GM19397 (cell line): Measurements from ENCODE around the gene IQCH.
"Not testable (repeated sequence)": the region's sequence is repeated elsewhere in the genome, so short reads cannot be mapped to it uniquely, and the experiment has no call there.

Experiments used
- ATAC-seq: cut with Tn5 transposase; IDR thresholded peaks from one replicate; pipeline ENCODE4 v1.9.1; 2021; ENCODE audit warnings: mild to moderate bottlenecking, moderate library complexity; ENCODE audit not compliant: unreplicated experiment

Gene IQCH

GRCh38 chr15:67433495-67434099 is 179.0 kb downstream of the IQCH start:
- ATAC-seq, result no peak

- ATAC-seq, result not testable (repeated sequence)
Observed at GRCh38 chr15:67436351-67437250, 182.0 kb downstream of the IQCH start.

- no peak for ATAC-seq
Observed at GRCh38 chr15:67444100-67444499, 189.5 kb downstream of the IQCH start.

GRCh38 chr15:67446449-67446848 is 191.9 kb downstream of the IQCH start:
- ATAC-seq, result no peak

GRCh38 chr15:67448372-67448771 is 193.8 kb downstream of the IQCH start:
- ATAC-seq, result not testable (repeated sequence)

GRCh38 chr15:67453703-67454102 is 199.1 kb downstream of the IQCH start:
- not testable (repeated sequence) for ATAC-seq

GRCh38 chr15:67456677-67457529 is 202.3 kb downstream of the IQCH start:
- ATAC-seq, result peak; percentile 72

- ATAC-seq, result no peak
Observed at GRCh38 chr15:67458331-67459029, 203.9 kb downstream of the IQCH start.

- ATAC-seq, result no peak
Observed at GRCh38 chr15:67460521-67460920, 205.9 kb downstream of the IQCH start.

- no peak for ATAC-seq
Observed at GRCh38 chr15:67461735-67462134, 207.1 kb downstream of the IQCH start.

GRCh38 chr15:67462875-67463274 is 208.3 kb downstream of the IQCH start:
- ATAC-seq, result no peak

GRCh38 chr15:67463488-67463887 is 208.9 kb downstream of the IQCH start:
- ATAC-seq, result no peak

GRCh38 chr15:67465196-67465952 is 210.8 kb downstream of the IQCH start:
- ATAC-seq, result no peak

GRCh38 chr15:67468416-67468815 is 213.8 kb downstream of the IQCH start:
- ATAC-seq, result no peak

- no peak for ATAC-seq
Observed at GRCh38 chr15:67469680-67470079, 215.1 kb downstream of the IQCH start.

GRCh38 chr15:67472957-67473356 is 218.4 kb downstream of the IQCH start:
- ATAC-seq, result no peak

GRCh38 chr15:67474405-67475110 is 220.0 kb downstream of the IQCH start:
- no peak for ATAC-seq

- no peak for ATAC-seq
Observed at GRCh38 chr15:67479781-67480505, 225.4 kb downstream of the IQCH start.

- ATAC-seq, result no peak
Observed at GRCh38 chr15:67480741-67481140, 226.2 kb downstream of the IQCH start.
